H9 (cell line): ENCODE results near the gene SCO2. TPM values are rescaled to one million over a fixed set of nuclear protein-coding genes. Genes with fewer than 3 reads are reported as not detected.

Experiments used
- DNase-seq: peaks from one replicate; pipeline ENCODE4 v3.0.0-alpha.2; 2017
- H2AFZ ChIP-seq: one replicate; pipeline ENCODE4 v1.6.1; 2013; ENCODE audit warnings: mild to moderate bottlenecking, low read length, control low read depth, moderate library complexity
- H2AK5ac ChIP-seq: 2 replicates; pipeline ENCODE4 v1.6.1; 2013; ENCODE audit warnings: low read length, control low read depth, mixed read lengths; ENCODE audit not compliant: insufficient read length
- H2BK120ac ChIP-seq: one replicate; pipeline ENCODE4 v1.6.1; 2013; ENCODE audit warnings: low read depth, mild to moderate bottlenecking, low read length, control low read depth, inconsistent platforms; ENCODE audit not compliant: poor library complexity, severe bottlenecking
- H2BK12ac ChIP-seq: 2 replicates; pipeline ENCODE4 v1.6.1; 2013; ENCODE audit warnings: low read length, control low read depth, mixed read lengths, low read depth; ENCODE audit not compliant: insufficient read length
- H2BK15ac ChIP-seq: 2 replicates; pipeline ENCODE4 v1.6.1; 2013; ENCODE audit warnings: low read depth, low read length, control low read depth
- H2BK20ac ChIP-seq: one replicate; pipeline ENCODE4 v1.6.1; 2013; ENCODE audit warnings: low read depth, mild to moderate bottlenecking, low read length, control low read depth, inconsistent platforms; ENCODE audit not compliant: poor library complexity, severe bottlenecking
- H2BK5ac ChIP-seq: 2 replicates; pipeline ENCODE4 v1.6.1; 2013; ENCODE audit warnings: low read length, control low read depth, mixed read lengths; ENCODE audit not compliant: insufficient read length
- H3K14ac ChIP-seq: 2 replicates; pipeline ENCODE4 v1.6.1; 2013; ENCODE audit warnings: low read length, control low read depth; ENCODE audit not compliant: insufficient read depth
- H3K18ac ChIP-seq: 2 replicates; pipeline ENCODE4 v1.6.1; 2013; ENCODE audit warnings: low read depth, mild to moderate bottlenecking, mixed read lengths, low read length, control low read depth; ENCODE audit not compliant: insufficient read length
- H3K23ac ChIP-seq: 2 replicates; pipeline ENCODE4 v1.6.1; 2013; ENCODE audit warnings: low read length, control low read depth, mixed read lengths, low read depth; ENCODE audit not compliant: insufficient read length
- H3K23me2 ChIP-seq: 2 replicates; pipeline ENCODE4 v1.6.1; 2013; ENCODE audit warnings: low read depth, mild to moderate bottlenecking, mixed read lengths, low read length, control low read depth; ENCODE audit not compliant: insufficient read length, poor library complexity, severe bottlenecking
- H3K27ac ChIP-seq: 2 replicates; pipeline ENCODE4 v1.5.1; 2013; ENCODE audit warnings: low read length, control low read depth, mixed read lengths, low read depth; ENCODE audit not compliant: insufficient read length
- H3K27me3 ChIP-seq: 2 replicates; pipeline ENCODE4 v1.6.1; 2013; ENCODE audit warnings: low read length, control low read depth, inconsistent platforms; ENCODE audit not compliant: insufficient read depth
- H3K4ac ChIP-seq: 2 replicates; pipeline ENCODE4 v1.6.1; 2013; ENCODE audit warnings: low read depth, mild to moderate bottlenecking, control low read depth, inconsistent platforms, low read length, moderate library complexity
- H3K4me1 ChIP-seq: 2 replicates; pipeline ENCODE4 v1.6.1; 2013; ENCODE audit warnings: low read length, control low read depth, inconsistent platforms; ENCODE audit not compliant: insufficient read depth
- H3K4me2 ChIP-seq: 2 replicates; pipeline ENCODE4 v1.6.1; 2013; ENCODE audit warnings: low read length, control low read depth, mixed read lengths; ENCODE audit not compliant: insufficient read length, insufficient read depth
- H3K56ac ChIP-seq: 2 replicates; pipeline ENCODE4 v1.6.1; 2013; ENCODE audit warnings: low read depth, mild to moderate bottlenecking, mixed read lengths, low read length, control low read depth; ENCODE audit not compliant: insufficient read length
- H3K79me1 ChIP-seq: 2 replicates; pipeline ENCODE4 v1.6.1; 2013; ENCODE audit warnings: low read depth, mild to moderate bottlenecking, moderate library complexity, low read length, control low read depth, inconsistent platforms; ENCODE audit not compliant: insufficient read depth, poor library complexity, severe bottlenecking
- H3K79me2 ChIP-seq: 2 replicates; pipeline ENCODE4 v1.6.1; 2013; ENCODE audit warnings: low read length, control low read depth, inconsistent platforms; ENCODE audit not compliant: insufficient read depth
- H3K9ac ChIP-seq: 2 replicates; pipeline ENCODE4 v1.6.1; 2013; ENCODE audit warnings: low read length, control low read depth, mixed read lengths; ENCODE audit not compliant: insufficient read length; ENCODE audit errors: extremely low read depth
- H3K9me3 ChIP-seq: one replicate; pipeline ENCODE4 v1.6.1; 2013; ENCODE audit warnings: low read depth, low read length, inconsistent platforms; ENCODE audit not compliant: control insufficient read depth
- H3T11ph ChIP-seq: one replicate; pipeline ENCODE4 v1.6.1; 2013; ENCODE audit warnings: mild to moderate bottlenecking, low read length, control low read depth, inconsistent platforms
- H4K20me1 ChIP-seq: one replicate; pipeline ENCODE4 v1.6.1; 2013; ENCODE audit not compliant: control insufficient read depth, insufficient read length, insufficient read depth
- H4K5ac ChIP-seq: 2 replicates; pipeline ENCODE4 v1.6.1; 2013; ENCODE audit warnings: low read depth, mild to moderate bottlenecking, mixed read lengths, low read length, control low read depth; ENCODE audit not compliant: insufficient read length
- H4K8ac ChIP-seq: replicated peaks from 2 replicates; pipeline ENCODE4 v1.6.1; 2013; ENCODE audit warnings: low read length, control low read depth, mixed read lengths, low read depth; ENCODE audit not compliant: insufficient read length
- H4K91ac ChIP-seq: 2 replicates; pipeline ENCODE4 v1.6.1; 2013; ENCODE audit warnings: low read depth, mild to moderate bottlenecking, moderate library complexity, mixed read lengths, low read length, control low read depth; ENCODE audit not compliant: insufficient read length
- H3K27ac Mint-ChIP-seq, 3 experiments: 2 replicates in 2 of 3; 3 replicates in 1 of 3; pipeline ENCODE4 v1.8.0; 2020 to 2021; ENCODE audit warnings: mixed read lengths in 3 of 3, mild to moderate bottlenecking in 1 of 3, moderate library complexity in 1 of 3
- H3K27me3 Mint-ChIP-seq: 2 replicates; pipeline ENCODE4 v1.8.0; 2021; ENCODE audit warnings: low read depth, mild to moderate bottlenecking, moderate library complexity, mixed read lengths
- H3K36me3 Mint-ChIP-seq, 3 experiments: 2 replicates in 2 of 3; 3 replicates in 1 of 3; pipeline ENCODE4 v1.8.0; 2020 to 2021; ENCODE audit warnings: low read depth in 3 of 3, mixed read lengths in 3 of 3; ENCODE audit not compliant: insufficient read depth in 1 of 3
- H3K4me1 Mint-ChIP-seq, 2 experiments: 2 replicates each; pipeline ENCODE4 v1.8.0; 2020; ENCODE audit warnings: mixed read lengths in 2 of 2
- H3K4me3 Mint-ChIP-seq, 2 experiments: 2 replicates in 1 of 2; 3 replicates in 1 of 2; pipeline ENCODE4 v1.8.0; 2020 to 2021; ENCODE audit warnings: mild to moderate bottlenecking in 2 of 2, mixed read lengths in 2 of 2, moderate library complexity in 1 of 2
- H3K9me3 Mint-ChIP-seq, 2 experiments: 2 replicates in 1 of 2; 3 replicates in 1 of 2; pipeline ENCODE4 v1.8.0; 2020; ENCODE audit warnings: mild to moderate bottlenecking in 2 of 2, mixed read lengths in 2 of 2, moderate library complexity in 1 of 2
- CTCF ChIP-seq: fragments of 200-600 bp; sonication (generic); conservative IDR thresholded peaks from 3 replicates; pipeline ENCODE4 v1.8.0; 2021; ENCODE audit warnings: antibody characterized with exemption, mild to moderate bottlenecking
- WGBS: extraction: QIAGEN DNeasy Blood & Tissue Kit; methylation state at CpG from one replicate; pipeline ENCODE4 v1.1.7; 2013; ENCODE audit warnings: missing lambda C conversion rate, low lambda C conversion rate, mixed read lengths; ENCODE audit not compliant: insufficient read length; ENCODE audit errors: extremely low coverage; 5-methylcytosine and 5-hydroxymethylcytosine counted together
- total RNA-seq: library from RNA; stranded (reverse); gene quantifications from 2 replicates; pipeline ENCODE4 v1.2.1, GENCODE V29; 2021

SCO2 gene
- total RNA-seq, 1 experiment from 2014 or later, result 3.3 TPM

DNA sequence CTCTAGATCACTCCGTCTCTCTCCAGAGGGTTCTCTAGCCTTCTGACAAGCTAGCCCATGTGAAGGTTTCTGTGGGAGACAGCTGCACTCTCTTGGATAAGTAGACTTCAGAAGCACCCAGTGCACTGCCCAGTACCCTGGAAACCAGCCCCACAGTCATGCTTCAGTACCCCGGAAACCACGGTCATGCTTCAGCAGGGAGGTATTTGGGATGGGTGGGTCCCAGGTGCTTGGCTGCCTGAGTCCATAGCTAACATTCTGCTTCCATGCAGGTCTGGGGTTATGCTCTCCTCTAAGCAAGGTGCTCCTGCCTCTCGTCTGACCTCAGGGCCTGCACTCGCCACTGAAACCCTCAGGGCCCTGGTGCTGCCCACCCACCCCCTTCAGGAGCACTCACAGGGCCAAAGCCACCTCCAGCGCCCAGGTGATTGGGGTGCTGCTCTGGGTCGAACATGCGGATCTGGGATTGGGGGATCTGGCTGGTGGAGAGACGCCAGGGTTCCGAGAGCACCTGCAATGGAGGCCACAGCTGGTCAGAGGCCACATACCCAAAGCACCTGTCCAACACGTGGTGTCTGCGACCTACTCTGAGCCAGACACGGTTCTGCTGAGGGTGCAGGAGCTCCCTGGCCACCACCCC, 44.6 kb upstream of the SCO2 start:
- no peak overlapping the region for H2BK15ac ChIP-seq
- no CpG with 5 or more reads among the region's 13 CpGs for WGBS
- Mint-ChIP-seq H3K27ac (no peak overlapping the region), H3K4me3 (no peak overlapping the region), H3K36me3 (peaks cover 13 to 64% (median 57%) of the 10 kb centered on the region in 3 experiments; a peak in 6 of 7 replicates), H3K4me1 (no peaks in the 10 kb centered on the region), H3K27me3 (no peaks in the 10 kb centered on the region; the same call in none of the 2 replicates), H3K9me3 (no peaks in the 10 kb centered on the region)
- no peaks in the 10 kb centered on the region for H3K79me1 ChIP-seq
- no peaks in the 10 kb centered on the region for H3K23me2 ChIP-seq
- no peak overlapping the region for H2BK120ac ChIP-seq
- H3K4me1 ChIP-seq, result no peaks in the 10 kb centered on the region
- no peak overlapping the region for H3K23ac ChIP-seq
- H2AFZ ChIP-seq, result no peak overlapping the region
- no peaks in the 10 kb centered on the region for H3K79me2 ChIP-seq
- H3K56ac ChIP-seq, result no peak overlapping the region
- no peak overlapping the region for H3K4me2 ChIP-seq
- no peak overlapping the region for H3K9ac ChIP-seq
- no peak overlapping the region for H3K4ac ChIP-seq
- no peak overlapping the region for H3T11ph ChIP-seq
- no peaks in the 10 kb centered on the region for H3K27me3 ChIP-seq
- H3K27ac ChIP-seq, result no peak overlapping the region
- H4K5ac ChIP-seq, result no peak overlapping the region
- H4K8ac ChIP-seq, result no peak overlapping the region
- H2BK5ac ChIP-seq, result no peak overlapping the region
- DNase-seq, result no peak
- H3K18ac ChIP-seq, result no peak overlapping the region
- no peaks in the 10 kb centered on the region for H3K9me3 ChIP-seq
- no peak overlapping the region for H3K14ac ChIP-seq
- no peak overlapping the region for H2BK12ac ChIP-seq
- no peak overlapping the region for H4K91ac ChIP-seq
- H2BK20ac ChIP-seq, result no peak overlapping the region
- no peak for TF ChIP-seq CTCF
- no peak overlapping the region for H2AK5ac ChIP-seq
- no peaks in the 10 kb centered on the region for H4K20me1 ChIP-seq
